Measurements from ENCODE around the gene MAEA.

- no peak for TF ChIP-seq EP300 (IDR thresholded peaks at IDR 0.05)
- no peak for TF ChIP-seq CTCF (IDR thresholded peaks at IDR 0.05)
- no peak for TF ChIP-seq POLR2A (IDR thresholded peaks at IDR 0.05)
Observed at GRCh38 chr4:1265351-1265750, 24.3 kb upstream of the MAEA start.

Data from tibial nerve (tissue), 4 donors.